Choroid plexus epithelial cell (primary cell): Measurements from ENCODE around the gene LSM12.

ENCODE experiments used
- DNase-seq: peaks from one replicate; pipeline ENCODE4 v3.0.0-alpha.2; 2010; ENCODE audit warnings: low read depth
- H3K4me3 ChIP-seq: 2 replicates; pipeline ENCODE4 v1.5.1; 2011; ENCODE audit warnings: low read depth, mild to moderate bottlenecking, control low read depth, low read length, moderate library complexity
- TF ChIP-seq, protein P1 (sequence below): conservative IDR thresholded peaks from 2 replicates; pipeline ENCODE4 v1.5.1; 2011; ENCODE audit warnings: low read depth, mild to moderate bottlenecking, control low read depth, inconsistent platforms, low read length, moderate library complexity

LSM12 gene

GRCh38 chr17:44012391-44012790, 54.1 kb downstream of the LSM12 start:
- H3K4me3 ChIP-seq: no peak overlapping the region
- no peak for DNase-seq
- TF ChIP-seq, protein P1, sequence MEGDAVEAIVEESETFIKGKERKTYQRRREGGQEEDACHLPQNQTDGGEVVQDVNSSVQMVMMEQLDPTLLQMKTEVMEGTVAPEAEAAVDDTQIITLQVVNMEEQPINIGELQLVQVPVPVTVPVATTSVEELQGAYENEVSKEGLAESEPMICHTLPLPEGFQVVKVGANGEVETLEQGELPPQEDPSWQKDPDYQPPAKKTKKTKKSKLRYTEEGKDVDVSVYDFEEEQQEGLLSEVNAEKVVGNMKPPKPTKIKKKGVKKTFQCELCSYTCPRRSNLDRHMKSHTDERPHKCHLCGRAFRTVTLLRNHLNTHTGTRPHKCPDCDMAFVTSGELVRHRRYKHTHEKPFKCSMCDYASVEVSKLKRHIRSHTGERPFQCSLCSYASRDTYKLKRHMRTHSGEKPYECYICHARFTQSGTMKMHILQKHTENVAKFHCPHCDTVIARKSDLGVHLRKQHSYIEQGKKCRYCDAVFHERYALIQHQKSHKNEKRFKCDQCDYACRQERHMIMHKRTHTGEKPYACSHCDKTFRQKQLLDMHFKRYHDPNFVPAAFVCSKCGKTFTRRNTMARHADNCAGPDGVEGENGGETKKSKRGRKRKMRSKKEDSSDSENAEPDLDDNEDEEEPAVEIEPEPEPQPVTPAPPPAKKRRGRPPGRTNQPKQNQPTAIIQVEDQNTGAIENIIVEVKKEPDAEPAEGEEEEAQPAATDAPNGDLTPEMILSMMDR: no peak

GRCh38 chr17:44011876-44012275, 54.6 kb downstream of the LSM12 start:
- DNase-seq: no peak
- TF ChIP-seq, protein P1: no peak
- no peak overlapping the region for H3K4me3 ChIP-seq

- H3K4me3 ChIP-seq: no peak overlapping the region
- TF ChIP-seq, protein P1: no peak
- DNase-seq: peak; percentile 89
These were observed 55.4 kb downstream of the LSM12 start for GRCh38 chr17:44010966-44011647.

GRCh38 chr17:44008205-44008909, 58.1 kb downstream of the LSM12 start:
- DNase-seq: no peak
- TF ChIP-seq, protein P1: peak; percentile 6
- H3K4me3 ChIP-seq: peak overlapping the region; percentile 72

DNA sequence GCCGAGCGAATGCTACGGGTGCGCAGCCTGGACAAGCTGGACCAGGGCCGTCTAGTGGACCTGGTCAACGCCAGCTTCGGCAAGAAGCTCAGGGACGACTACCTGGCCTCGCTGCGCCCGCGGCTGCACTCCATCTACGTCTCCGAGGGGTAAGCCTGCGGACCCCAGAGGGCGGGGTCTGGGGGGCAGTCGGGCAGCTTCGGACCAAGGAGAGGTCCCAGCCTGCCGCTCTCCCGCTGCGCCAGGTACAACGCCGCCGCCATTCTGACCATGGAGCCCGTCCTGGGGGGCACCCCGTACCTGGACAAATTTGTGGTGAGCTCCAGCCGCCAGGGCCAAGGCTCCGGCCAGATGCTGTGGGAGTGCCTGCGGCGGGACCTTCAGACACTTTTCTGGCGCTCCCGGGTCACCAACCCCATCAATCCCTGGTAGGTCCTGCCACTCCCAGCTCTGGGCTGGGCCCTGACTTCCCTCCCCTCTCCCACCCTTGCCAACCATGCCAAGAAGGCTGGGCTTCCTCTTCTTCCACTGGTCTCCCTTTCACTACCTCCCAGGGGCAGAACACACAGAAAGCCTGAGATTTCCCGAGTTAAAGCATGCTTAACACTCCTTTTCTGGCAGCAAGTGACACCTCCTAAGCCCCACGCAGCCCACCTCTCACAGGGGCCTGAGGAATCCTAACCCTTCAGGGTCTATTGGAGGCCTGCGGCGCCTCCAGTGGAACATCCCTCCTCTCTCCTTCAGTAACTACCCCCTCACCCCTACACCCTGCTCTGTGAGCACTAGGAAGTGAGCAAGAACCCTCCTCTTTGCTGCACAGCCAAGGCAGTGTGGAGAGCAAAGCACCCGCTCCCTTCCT, 58.9 kb downstream of the LSM12 start:
- no peak for DNase-seq

DNA sequence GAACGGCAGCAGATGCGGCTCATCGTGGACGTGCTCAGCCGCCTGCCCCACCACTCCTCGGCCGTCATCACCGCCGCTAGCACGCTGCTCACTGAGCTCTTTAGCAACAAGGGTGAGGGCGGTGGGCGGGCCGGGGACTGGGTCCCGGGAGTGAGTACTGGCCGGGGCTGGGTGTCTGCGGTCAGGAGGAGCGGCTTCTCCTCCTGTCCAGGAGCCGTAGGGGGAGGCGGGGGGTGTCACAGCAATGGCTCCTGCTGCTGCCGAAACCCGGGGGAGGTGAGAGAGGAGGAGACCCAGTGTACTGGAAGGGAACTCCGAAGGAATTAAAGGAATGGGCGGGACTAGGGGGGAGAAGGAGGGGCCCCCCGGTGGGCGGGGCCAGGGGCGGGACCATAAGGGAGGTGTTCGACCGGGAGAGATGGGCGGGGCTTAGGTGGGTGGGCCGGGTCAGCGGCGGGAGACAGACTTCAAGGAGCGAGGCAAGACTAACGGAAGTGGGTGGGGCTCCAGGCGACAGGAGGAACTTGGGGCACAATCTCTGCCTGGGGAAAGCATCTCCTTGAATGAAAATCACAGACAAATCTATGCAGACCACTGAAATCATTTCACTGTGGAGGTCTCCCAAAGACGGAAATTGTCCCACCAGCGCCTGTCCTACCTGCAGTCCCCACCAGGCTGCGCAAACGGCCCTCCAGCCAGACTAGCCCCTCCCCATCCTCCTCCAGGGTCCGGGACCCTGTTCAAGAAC, 59.7 kb downstream of the LSM12 start:
- DNase-seq: peak; percentile 98
- TF ChIP-seq, protein P1: peak; percentile 81
- H3K4me3 ChIP-seq: peak overlapping the region; percentile 72

More for the DNA sequence above, 58.9 kb downstream of the LSM12 start:
- H3K4me3 ChIP-seq: peak overlapping the region; percentile 72
- TF ChIP-seq, protein P1: no peak
